Measurements from ENCODE around the gene SMG6.

- TF ChIP-seq CTCF (IDR thresholded peaks at IDR 0.05; ENCODE audit: extremely low read depth in 1 of 2, insufficient read depth in 1 of 2, low read depth in 1 of 2, low read length in 2 of 2): no peak
- TF ChIP-seq POLR2AphosphoS5 (IDR thresholded peaks at IDR 0.05; ENCODE audit: insufficient read depth, low read depth, low read length): no peak
- TF ChIP-seq EZH2 (IDR thresholded peaks at IDR 0.05; ENCODE audit: borderline replicate concordance, low read depth, low read length, severe bottlenecking): no peak
- no peak for TF ChIP-seq MYC (IDR thresholded peaks at IDR 0.05; ENCODE audit: low read depth, low read length)
- TF ChIP-seq POLR2A (IDR thresholded peaks at IDR 0.05; ENCODE audit: low read depth, low read length): no peak
- TF ChIP-seq GATA2 (IDR thresholded peaks at IDR 0.05; ENCODE audit: insufficient read depth, insufficient read length, low read depth, low read length): no peak
- TF ChIP-seq FOS (IDR thresholded peaks at IDR 0.05; ENCODE audit: borderline replicate concordance, insufficient read depth, low read length): no peak
- TF ChIP-seq JUN (IDR thresholded peaks at IDR 0.05; ENCODE audit: borderline replicate concordance, insufficient read depth, insufficient read length, low read depth): no peak
- TF ChIP-seq MAX (IDR thresholded peaks at IDR 0.05; ENCODE audit: insufficient read depth, insufficient read length): no peak
Observed at GRCh38 chr17:2195729-2196128, 107.9 kb downstream of the SMG6 start.
